AG09319 (cell line): ENCODE measurements around the gene RAB9B.
A peak's percentile ranks its signal among the peaks of the same experiment; 100 is the strongest.

Source experiments
- DNase-seq: peaks from one replicate; pipeline ENCODE4 v3.0.0-alpha.2; 2010; ENCODE audit warnings: low read depth; ENCODE audit errors: extremely low read depth
- TF ChIP-seq, protein P1 (sequence below): IDR thresholded peaks from 2 replicates; pipeline ENCODE4 v1.5.1; 2011; ENCODE audit warnings: low read depth, mild to moderate bottlenecking, inconsistent platforms, low read length, moderate library complexity

Gene RAB9B

DNA sequence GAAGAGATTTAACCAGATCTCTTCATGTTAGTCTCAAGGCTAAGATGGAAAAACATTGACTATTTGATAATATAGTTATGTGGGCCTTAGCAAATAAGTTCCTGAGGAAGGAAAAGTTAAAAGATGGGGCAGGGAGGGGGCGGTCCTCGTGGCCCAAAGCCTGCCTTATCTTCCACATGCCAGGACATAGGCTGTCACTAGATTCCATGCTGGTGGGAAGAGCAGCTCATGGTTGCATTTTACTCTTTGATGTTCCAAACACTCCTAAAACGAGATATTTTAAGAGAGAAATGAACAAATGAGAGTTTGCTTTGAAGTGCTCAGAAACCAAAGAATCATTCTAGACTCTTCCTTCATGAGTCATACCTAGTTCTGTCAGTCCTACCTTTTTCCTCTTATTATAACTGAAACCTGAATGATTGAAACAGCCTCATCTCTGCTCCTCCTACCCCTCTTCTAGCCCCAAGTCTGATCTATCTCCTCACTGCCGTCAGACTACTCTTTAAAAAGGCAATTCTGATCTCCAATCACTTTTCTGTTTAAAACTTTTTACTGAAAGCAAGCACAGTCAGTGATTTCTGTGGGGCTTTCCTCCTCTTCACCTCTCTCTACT, 25.1 kb downstream of the RAB9B start:
- no peak for DNase-seq
- TF ChIP-seq, protein P1, sequence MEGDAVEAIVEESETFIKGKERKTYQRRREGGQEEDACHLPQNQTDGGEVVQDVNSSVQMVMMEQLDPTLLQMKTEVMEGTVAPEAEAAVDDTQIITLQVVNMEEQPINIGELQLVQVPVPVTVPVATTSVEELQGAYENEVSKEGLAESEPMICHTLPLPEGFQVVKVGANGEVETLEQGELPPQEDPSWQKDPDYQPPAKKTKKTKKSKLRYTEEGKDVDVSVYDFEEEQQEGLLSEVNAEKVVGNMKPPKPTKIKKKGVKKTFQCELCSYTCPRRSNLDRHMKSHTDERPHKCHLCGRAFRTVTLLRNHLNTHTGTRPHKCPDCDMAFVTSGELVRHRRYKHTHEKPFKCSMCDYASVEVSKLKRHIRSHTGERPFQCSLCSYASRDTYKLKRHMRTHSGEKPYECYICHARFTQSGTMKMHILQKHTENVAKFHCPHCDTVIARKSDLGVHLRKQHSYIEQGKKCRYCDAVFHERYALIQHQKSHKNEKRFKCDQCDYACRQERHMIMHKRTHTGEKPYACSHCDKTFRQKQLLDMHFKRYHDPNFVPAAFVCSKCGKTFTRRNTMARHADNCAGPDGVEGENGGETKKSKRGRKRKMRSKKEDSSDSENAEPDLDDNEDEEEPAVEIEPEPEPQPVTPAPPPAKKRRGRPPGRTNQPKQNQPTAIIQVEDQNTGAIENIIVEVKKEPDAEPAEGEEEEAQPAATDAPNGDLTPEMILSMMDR: no peak

DNA sequence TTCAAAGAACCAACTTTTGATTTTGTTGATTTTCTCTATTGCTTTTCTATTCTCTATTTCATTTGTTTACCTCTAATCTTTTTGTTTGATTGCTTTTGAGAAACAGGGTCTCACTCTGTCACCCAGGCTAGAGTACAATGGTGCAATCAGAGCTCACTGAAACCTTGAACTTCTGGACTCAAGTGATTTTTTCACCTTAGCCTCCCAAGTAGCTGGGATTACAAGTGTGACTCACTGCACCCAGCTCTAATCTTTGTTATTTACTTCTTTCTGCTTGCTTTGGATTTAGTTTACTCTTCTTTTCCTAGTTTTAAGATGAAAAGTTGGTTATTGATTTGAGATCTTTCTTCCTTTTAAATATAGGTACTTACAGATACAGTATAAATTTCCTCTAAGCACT, 26.2 kb downstream of the RAB9B start:
- no peak for DNase-seq
- TF ChIP-seq, protein P1: no peak

DNA sequence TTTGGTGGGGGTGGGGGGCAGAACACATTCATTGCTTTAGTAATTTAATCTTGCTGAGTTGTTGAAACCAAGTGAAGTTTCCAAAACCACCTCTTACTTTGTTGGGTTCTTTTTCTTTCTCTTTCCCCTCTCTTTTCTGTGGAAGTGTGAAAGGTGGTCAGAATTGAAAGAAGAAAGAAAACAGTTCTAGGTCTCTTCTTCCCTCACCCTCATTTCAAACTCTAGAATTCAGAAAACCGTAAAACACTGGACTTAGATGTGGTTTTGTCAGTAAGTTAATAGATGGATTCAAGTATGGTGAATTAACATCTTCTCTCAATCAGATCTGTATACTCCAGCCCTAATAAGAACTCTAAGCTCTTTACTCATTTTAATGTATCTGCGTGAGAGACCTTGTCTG, 31.7 kb downstream of the RAB9B start:
- TF ChIP-seq, protein P1: no peak

DNA sequence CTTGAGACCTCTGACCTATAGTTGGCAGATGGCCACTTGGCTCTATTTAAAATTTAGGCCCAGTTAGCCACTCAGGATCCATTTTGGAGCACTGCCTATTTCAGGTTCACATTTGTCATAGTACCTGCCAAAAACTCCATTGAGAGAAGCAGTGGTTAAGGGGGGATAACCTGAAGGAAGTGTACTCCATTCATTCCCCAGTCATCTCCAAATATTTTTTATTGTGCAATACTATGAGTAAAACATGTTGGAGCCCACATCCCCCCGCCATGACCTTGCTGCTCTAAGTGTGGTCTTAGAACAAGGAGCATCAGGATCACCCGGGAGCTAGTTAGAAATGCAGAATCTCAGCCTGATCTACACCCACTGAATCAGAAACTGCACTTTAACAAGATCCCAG, 34.4 kb downstream of the RAB9B start:
- TF ChIP-seq, protein P1: no peak

More for the DNA sequence above, 31.7 kb downstream of the RAB9B start:
- DNase-seq: no peak

DNA sequence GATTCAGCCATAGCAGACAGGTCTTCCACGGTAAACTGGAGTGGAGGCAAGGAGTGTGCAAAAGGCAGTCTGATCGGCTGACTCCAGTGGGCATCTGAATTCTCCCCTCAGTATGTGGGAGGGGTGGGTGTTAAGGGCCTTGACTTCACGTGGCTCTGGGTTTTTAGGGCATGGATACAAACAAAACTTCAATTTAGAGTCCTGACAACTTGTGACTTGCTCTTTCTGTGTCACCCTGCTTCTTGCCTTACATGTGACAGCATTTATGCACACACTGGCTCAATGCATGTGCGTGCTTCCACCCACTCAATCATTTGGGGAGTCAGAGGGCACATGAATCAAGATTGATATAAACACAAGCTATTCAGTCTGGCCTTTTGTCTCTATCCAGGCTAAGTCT, 37.9 kb downstream of the RAB9B start:
- TF ChIP-seq, protein P1: no peak
- DNase-seq: no peak

More for the DNA sequence above, 34.4 kb downstream of the RAB9B start:
- no peak for DNase-seq

DNA sequence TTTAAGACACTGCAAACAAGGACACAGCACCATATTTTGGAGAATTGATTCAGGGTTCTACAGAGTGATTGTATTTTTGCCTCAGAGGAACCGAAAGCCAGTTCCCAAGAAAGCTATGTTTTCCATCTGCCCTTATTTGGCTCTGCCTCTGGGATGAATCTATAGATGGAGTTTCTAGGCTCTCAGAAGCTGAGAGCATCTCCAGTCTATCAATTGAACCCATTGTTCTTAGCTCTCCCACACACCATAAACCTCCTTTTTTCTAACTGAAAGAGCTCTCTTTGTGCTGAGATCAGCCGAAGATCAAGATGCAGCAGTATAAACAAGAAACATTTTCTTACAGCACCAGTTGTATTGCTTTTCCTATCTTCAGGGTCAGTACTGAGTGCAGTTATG, 38.5 kb downstream of the RAB9B start:
- TF ChIP-seq, protein P1: no peak
- no peak for DNase-seq

DNA sequence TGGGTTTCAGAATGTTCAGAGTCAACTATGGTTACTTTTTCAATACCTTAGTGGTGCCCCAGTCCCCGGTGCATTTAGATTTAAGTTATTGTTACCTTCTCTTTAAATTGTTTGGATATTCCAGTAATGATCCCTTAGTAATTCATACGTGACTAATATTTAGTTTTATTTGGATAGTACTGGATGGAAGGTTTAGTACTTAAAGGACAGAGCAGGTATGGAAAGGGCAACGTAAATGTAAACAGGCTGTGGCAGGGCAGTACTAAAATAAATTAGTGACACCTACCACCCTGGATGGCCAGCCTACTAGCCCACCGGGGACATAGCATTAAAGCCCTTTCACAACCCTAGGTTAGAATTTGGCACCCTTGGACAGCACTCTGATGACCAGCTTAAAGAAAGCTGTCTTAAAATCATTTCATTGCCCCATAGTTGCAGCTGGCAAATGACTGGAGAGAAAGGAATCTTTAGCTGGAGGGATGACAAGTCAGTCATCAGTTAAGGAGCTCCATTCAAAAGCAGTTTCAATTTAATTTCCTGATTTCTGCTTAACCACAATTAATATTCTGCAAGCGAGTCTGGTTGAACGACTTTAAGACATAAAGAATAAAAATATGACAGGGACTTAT, 39.0 kb downstream of the RAB9B start:
- TF ChIP-seq, protein P1: no peak
- DNase-seq: peak; percentile 11
